SK-N-SH (cell line): ENCODE measurements around the gene HOXC10. TPM values are rescaled to one million over a fixed set of nuclear protein-coding genes. Genes with fewer than 3 reads are reported as not detected.

Experiments used
- CTCF ChIA-PET: fragments of 300-600, 350-600 bp; formaldehyde crosslinking; extraction: SDS; loops from one replicate; lab custom pipeline; 2021; lab: Yijun Ruan, JAX
- POLR2A ChIA-PET: fragments of 350-600 bp; sonication (Branson Sonifier 250); formaldehyde crosslinking; extraction: SDS; loops from one replicate; lab custom pipeline; 2020; ENCODE audit warnings: antibody characterized with exemption, inconsistent platforms; lab: Yijun Ruan, JAX
- DNase-seq: peaks from one replicate; pipeline ENCODE4 v3.0.0; 2012
- H2AFZ ChIP-seq: fragments of 200-600 bp; sonication (generic); 2 replicates; pipeline ENCODE4 v1.8.1; 2016; ENCODE audit warnings: antibody characterized with exemption, mild to moderate bottlenecking, low read depth
- H3F3A ChIP-seq: fragments of 200-600 bp; sonication (generic); replicated peaks from 2 replicates; pipeline ENCODE3; 2016; ENCODE audit warnings: antibody characterized with exemption, mild to moderate bottlenecking; ENCODE audit not compliant: insufficient read depth
- H3K27ac ChIP-seq, 2 experiments: fragments of 200-500 bp in 1 of 2; fragments of 200-600 bp in 1 of 2; sonication (Bioruptor generic) in 1 of 2; sonication (generic), shearing (Covaris generic) in 1 of 2; 2 replicates each; pipeline versions ENCODE4 v1.5.1 to v1.6.1; 2014 to 2016; ENCODE audit warnings: low read depth in 2 of 2, inconsistent platforms in 1 of 2, low read length in 1 of 2, mild to moderate bottlenecking in 1 of 2, mixed read lengths in 1 of 2
- H3K27me3 ChIP-seq: fragments of 200-600 bp; sonication (generic), shearing (Covaris generic); 2 replicates; pipeline ENCODE4 v1.6.1; 2016; ENCODE audit warnings: mixed run types; ENCODE audit not compliant: insufficient read depth
- H3K36me3 ChIP-seq, 2 experiments: fragments of 200-500 bp in 1 of 2; fragments of 200-600 bp in 1 of 2; sonication (Bioruptor generic) in 1 of 2; sonication (generic) in 1 of 2; replicated peaks in 1 of 2; 2 replicates each; pipeline versions ENCODE3 to v1.5.1; 2014 to 2016; ENCODE audit warnings: low read length in 1 of 2, mild to moderate bottlenecking in 1 of 2; ENCODE audit not compliant: insufficient read depth in 2 of 2, control insufficient read depth in 1 of 2
- H3K4me1 ChIP-seq, 2 experiments: fragments of 200-500 bp in 1 of 2; fragments of 200-600 bp in 1 of 2; sonication (Bioruptor generic) in 1 of 2; sonication (generic), shearing (Covaris generic) in 1 of 2; 2 replicates each; pipeline versions ENCODE4 v1.5.1 to v1.6.1; 2014 to 2016; ENCODE audit warnings: low read depth in 1 of 2, low read length in 1 of 2, mixed run types in 1 of 2; ENCODE audit not compliant: insufficient read depth in 2 of 2, control insufficient read depth in 1 of 2
- H3K4me2 ChIP-seq: fragments of 200-600 bp; sonication (generic), shearing (Covaris generic); 2 replicates; pipeline ENCODE4 v1.6.1; 2017; ENCODE audit warnings: mixed run types
- H3K4me3 ChIP-seq, 2 experiments: fragments of 200-500 bp in 1 of 2; fragments of 200-600 bp in 1 of 2; sonication (Bioruptor generic) in 1 of 2; sonication (generic), shearing (Covaris generic) in 1 of 2; 2 replicates each; pipeline versions ENCODE4 v1.5.1 to v1.8.1; 2014 to 2016; ENCODE audit warnings: low read depth in 2 of 2, inconsistent platforms in 1 of 2, low read length in 1 of 2, mild to moderate bottlenecking in 1 of 2, mixed read lengths in 1 of 2, moderate library complexity in 1 of 2
- H3K79me2 ChIP-seq: fragments of 200-600 bp; sonication (generic); 2 replicates; pipeline ENCODE4 v1.8.1; 2017; ENCODE audit warnings: mild to moderate bottlenecking; ENCODE audit not compliant: insufficient read depth
- H3K9ac ChIP-seq: fragments of 200-600 bp; sonication (generic); 2 replicates; pipeline ENCODE4 v1.6.1; 2017; ENCODE audit warnings: mixed run types
- H3K9me2 ChIP-seq: fragments of 200-600 bp; sonication (generic); 2 replicates; pipeline ENCODE4 v1.6.1; 2017; ENCODE audit warnings: mixed run types
- H3K9me3 ChIP-seq: fragments of 200-600 bp; sonication (generic); 2 replicates; pipeline ENCODE4 v1.6.1; 2017; ENCODE audit warnings: mixed run types, mild to moderate bottlenecking, moderate library complexity
- H4K20me1 ChIP-seq: fragments of 200-600 bp; sonication (generic); 2 replicates; pipeline ENCODE4 v1.6.1; 2017; ENCODE audit warnings: mild to moderate bottlenecking, mixed run types; ENCODE audit not compliant: insufficient read depth
- ELF1 ChIP-seq: IDR thresholded peaks from 2 replicates; pipeline ENCODE4 v1.4.0; 2012
- EP300 ChIP-seq, 2 experiments: IDR thresholded peaks; 2 replicates each; pipeline versions ENCODE4 v1.4.0 to v1.6.1; 2012; ENCODE audit warnings: borderline replicate concordance in 1 of 2, low read depth in 1 of 2, low read length in 1 of 2
- EZH2phosphoT487 ChIP-seq: fragments of 200-600 bp; sonication (generic); IDR thresholded peaks from 2 replicates; pipeline ENCODE4 v1.6.1; 2017; ENCODE audit warnings: low read depth, mixed run types, mild to moderate bottlenecking, antibody characterized with exemption, moderate library complexity, borderline replicate concordance
- FOXJ3 ChIP-seq: sonication (generic); formaldehyde crosslinking; IDR thresholded peaks from 2 replicates; pipeline ENCODE4 v1.5.1; 2020; ENCODE audit warnings: mild to moderate bottlenecking, missing genetic modification reagents
- GABPA ChIP-seq: IDR thresholded peaks from 2 replicates; pipeline ENCODE4 v1.4.0; 2012; ENCODE audit warnings: low read depth, mild to moderate bottlenecking
- GATA2 ChIP-seq: sonication (generic); formaldehyde crosslinking; IDR thresholded peaks from 2 replicates; pipeline ENCODE4 v1.5.0; 2020; ENCODE audit warnings: mild to moderate bottlenecking, missing genetic modification reagents
- MAX ChIP-seq: IDR thresholded peaks from 2 replicates; pipeline ENCODE4 v1.4.0; 2012; ENCODE audit warnings: low read depth
- NFIC ChIP-seq: IDR thresholded peaks from 2 replicates; pipeline ENCODE4 v1.4.0; 2012; ENCODE audit warnings: borderline replicate concordance
- RFX5 ChIP-seq: IDR thresholded peaks from 2 replicates; pipeline ENCODE4 v1.6.1; 2012; ENCODE audit warnings: mild to moderate bottlenecking, improper control_type of control experiment, low read length
- RXRA ChIP-seq: IDR thresholded peaks from 2 replicates; pipeline ENCODE4 v1.4.0; 2012; ENCODE audit warnings: low read depth, mild to moderate bottlenecking, borderline replicate concordance
- SIN3A ChIP-seq: IDR thresholded peaks from 2 replicates; pipeline ENCODE4 v1.6.1; 2012; ENCODE audit warnings: low read depth, mild to moderate bottlenecking, low read length, moderate library complexity, borderline replicate concordance
- SMC3 ChIP-seq: IDR thresholded peaks from 2 replicates; pipeline ENCODE4 v1.6.1; 2012; ENCODE audit warnings: low read depth, low read length, improper control_type of control experiment
- WGBS: methylation state at CpG from one replicate; pipeline ENCODE4 v1.1.6; 2017; ENCODE audit warnings: low lambda C conversion rate; 5-methylcytosine and 5-hydroxymethylcytosine counted together
- polyA plus RNA-seq, 3 experiments: library from polyadenylated mRNA; depleted of rRNA; stranded (reverse); fragments of >200 nt; gene quantifications; 2 replicates each; pipeline ENCODE4 v1.2.3, GENCODE V29; 2012

HOXC10 gene
- polyA plus RNA-seq, 1 of the 3 experiments (the other 2 are of a cell fraction): 0.03 TPM

DNA sequence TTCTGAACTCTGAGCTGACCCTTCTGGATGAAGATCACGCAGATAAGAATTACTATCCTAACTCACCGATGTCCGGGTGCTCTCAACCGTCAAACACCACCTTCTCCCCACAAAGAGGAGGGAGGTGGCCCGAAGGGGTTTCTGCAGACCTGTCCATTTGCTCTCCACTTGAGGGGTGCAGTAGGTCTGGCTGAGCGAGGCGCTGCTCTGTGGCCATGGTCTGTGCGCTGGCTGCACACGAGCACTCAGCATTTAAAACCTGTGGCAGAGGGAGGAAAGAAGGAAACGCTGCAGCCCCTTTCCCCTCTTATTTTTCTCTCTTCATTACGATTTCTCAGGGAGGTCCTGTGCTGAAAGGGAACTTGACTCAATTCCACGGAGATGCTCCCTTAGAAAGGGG is 47.8 kb upstream of the HOXC10 start:
- POLR2A ChIA-PET: no interaction called here
- WGBS: 16% methylated on average over 11 of the region's 12 CpGs
- DNase-seq: no peak

DNA sequence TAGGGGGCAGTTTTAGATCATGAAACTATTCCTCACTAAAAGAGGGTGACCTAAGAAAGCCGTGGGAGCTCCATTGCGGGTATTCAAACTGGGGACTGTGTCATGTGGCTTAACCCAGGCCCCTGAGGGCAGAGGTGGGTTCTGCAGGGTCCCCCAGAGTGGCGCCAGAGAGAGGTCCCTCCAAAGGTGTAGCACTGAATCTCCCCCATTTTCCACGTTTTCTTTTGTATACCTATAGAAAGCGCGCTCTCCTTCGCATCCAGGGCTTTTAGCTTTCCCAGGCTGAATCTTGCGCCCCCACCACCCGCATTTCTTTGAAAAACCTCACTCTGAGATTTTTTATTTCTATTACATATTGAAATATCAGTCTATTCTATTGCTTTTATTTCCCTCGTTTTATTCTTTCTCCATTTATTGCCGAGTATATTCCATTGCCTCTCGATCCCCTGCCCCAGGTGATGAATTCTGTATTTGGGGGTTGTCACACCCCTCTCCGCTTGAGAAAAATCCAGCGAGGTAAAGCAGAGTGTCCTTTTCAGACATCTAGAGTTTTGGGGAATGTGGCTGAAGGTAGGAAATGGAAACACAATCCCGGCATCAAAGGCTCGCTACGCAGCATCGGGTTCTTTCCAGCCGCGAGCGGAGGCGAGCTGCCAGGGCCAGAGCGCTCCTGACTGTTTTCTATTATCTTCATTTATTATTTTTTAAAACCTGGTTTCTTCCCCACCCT is 47.2 kb upstream of the HOXC10 start:
- Histone ChIP-seq H3K9me3 (no peaks in the 10 kb centered on the region), H3K4me2 (no peak overlapping the region), H2AFZ (no peak overlapping the region), H3K79me2 (no peaks in the 10 kb centered on the region), H3K4me3 (no peak overlapping the region), H3K9me2 (no peaks in the 10 kb centered on the region), H3F3A (no peaks in the 10 kb centered on the region), H3K27me3 (peaks cover 98% of the 10 kb centered on the region), H3K27ac (no peak overlapping the region), H3K9ac (no peak overlapping the region), H3K36me3 (no peaks in the 10 kb centered on the region), H4K20me1 (no peaks in the 10 kb centered on the region)
- ChIA-PET POLR2A (no interaction called here), CTCF (interaction anchor here (0.9 to 4.9 kb wide), 8 partner anchors 12 to 442 kb away, joined by 3 to 16 read pairs (median 4); no protein-coding TSS in a partner anchor)
- WGBS: 24% methylated on average over 23 of the region's 23 CpGs
- no peak for DNase-seq
- TF ChIP-seq ELF1 (no peak), EZH2phosphoT487 (peak; percentile 74; the same call in 1 of the 2 replicates)
- TF ChIP-seq, all 33 proteins: peak for 1
- H3K4me1 ChIP-seq: no peaks in the 10 kb centered on the region; a peak in 1 of 4 replicates

More for the DNA sequence above, 47.8 kb upstream of the HOXC10 start:
- TF ChIP-seq FOXJ3 (CRISPR knock-in tag) (no peak), SMC3 (no peak), GATA2 (no peak), RXRA (no peak), RFX5 (no peak), MAX (no peak), SIN3A (no peak), NFIC (no peak), GABPA (no peak), EP300 (IDR thresholded peaks at IDR 0.05; ENCODE audit: borderline replicate concordance in 1 of 2, low read depth in 1 of 2, low read length in 1 of 2) (no peak)
- H3K9ac ChIP-seq: no peak overlapping the region
- H2AFZ ChIP-seq: no peak overlapping the region
- H3K9me2 ChIP-seq: no peaks in the 10 kb centered on the region
- no peak overlapping the region for H3K4me3 ChIP-seq
- no peaks in the 10 kb centered on the region for H3K79me2 ChIP-seq
- peaks cover 100% of the 10 kb centered on the region for H3K27me3 ChIP-seq
- no peak overlapping the region for H3K27ac ChIP-seq
- H4K20me1 ChIP-seq: no peaks in the 10 kb centered on the region
- CTCF ChIA-PET: interaction anchor here (1.1 to 4.9 kb wide), 5 partner anchors 16 to 193 kb away, joined by 3 to 16 read pairs (median 4); no protein-coding TSS in a partner anchor
- no peaks in the 10 kb centered on the region for H3K36me3 ChIP-seq
- no peaks in the 10 kb centered on the region for H3F3A ChIP-seq
- H3K9me3 ChIP-seq: no peaks in the 10 kb centered on the region
- H3K4me2 ChIP-seq: no peak overlapping the region
- no peaks in the 10 kb centered on the region; a peak in 1 of 4 replicates for H3K4me1 ChIP-seq
